Spleen (tissue), 7 donors: ENCODE measurements around the gene GRIN3A.

ENCODE experiments used
- CTCF ChIP-seq, 11 experiments: fragments of 200-600 bp in 7 of 11; fragments of 450-650 bp in 4 of 11; sonication (generic) in 4 of 11; IDR thresholded peaks in 8 of 11; conservative IDR thresholded peaks in 3 of 11; 1 replicate in 7 of 11; 2 replicates in 4 of 11; pipeline versions ENCODE4 v1.4.0 to v1.8.0; 2016 to 2021; ENCODE audit warnings: antibody characterized with exemption in 11 of 11, inconsistent platforms in 4 of 11, mild to moderate bottlenecking in 1 of 11
- POLR2AphosphoS5 ChIP-seq, 3 donors: sonication (generic); formaldehyde crosslinking; IDR thresholded peaks; one replicate each; pipeline ENCODE4 v1.5.1; 2017; ENCODE audit warnings: antibody characterized with exemption in 3 of 3
- donor health status: DM: no; HTN: no; CAD: no; lungs with moderate emphysema.
- donor health status: DM: no; HTN: no; CAD: no.
- donor health status: DM: no; HTN: no; CAD: no.

DNA sequence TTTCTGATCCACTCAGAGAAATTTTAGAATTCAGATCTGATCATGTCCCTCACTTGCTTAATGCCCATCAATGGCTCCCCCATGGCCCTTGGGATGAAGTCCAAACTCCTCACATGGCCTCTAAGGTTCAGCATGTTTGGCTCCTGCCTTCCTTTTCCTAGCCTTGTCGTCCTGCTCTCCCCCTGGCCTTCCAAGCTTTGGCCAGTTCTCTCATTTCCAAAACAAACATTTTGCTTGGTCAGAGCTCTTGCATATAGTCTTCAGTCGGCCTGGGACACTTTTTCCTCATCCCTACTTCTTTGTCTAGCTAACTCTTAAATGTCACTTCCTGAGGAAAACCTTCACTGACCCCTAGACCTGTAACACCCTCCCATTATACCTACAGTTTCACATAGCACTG, 106.6 kb downstream of the GRIN3A start:
- TF ChIP-seq POLR2AphosphoS5 (IDR thresholded peaks at IDR 0.05) (no peak), CTCF (IDR thresholded peaks at IDR 0.05 in 8 of 11, conservative IDR thresholded peaks at IDR 0.05 in 3 of 11) (no peak)
